Fibroblast of pulmonary artery (primary cell): ENCODE data around the gene RPL5.
A peak's percentile ranks its signal among the peaks of the same experiment; 100 is the strongest.

Experiments used
- DNase-seq: peaks from one replicate; pipeline ENCODE4 v3.0.0-alpha.2; 2010; ENCODE audit warnings: low read depth
- H3K4me3 ChIP-seq: replicated peaks from 2 replicates; pipeline ENCODE4 v1.5.1; 2011; ENCODE audit warnings: low read depth, mild to moderate bottlenecking, control low read depth, low read length, moderate library complexity
- CTCF ChIP-seq: IDR thresholded peaks from 2 replicates; pipeline ENCODE4 v1.5.1; 2011; ENCODE audit warnings: mild to moderate bottlenecking, control low read depth, low read length, inconsistent platforms; ENCODE audit errors: missing control alignments

Gene RPL5

DNA sequence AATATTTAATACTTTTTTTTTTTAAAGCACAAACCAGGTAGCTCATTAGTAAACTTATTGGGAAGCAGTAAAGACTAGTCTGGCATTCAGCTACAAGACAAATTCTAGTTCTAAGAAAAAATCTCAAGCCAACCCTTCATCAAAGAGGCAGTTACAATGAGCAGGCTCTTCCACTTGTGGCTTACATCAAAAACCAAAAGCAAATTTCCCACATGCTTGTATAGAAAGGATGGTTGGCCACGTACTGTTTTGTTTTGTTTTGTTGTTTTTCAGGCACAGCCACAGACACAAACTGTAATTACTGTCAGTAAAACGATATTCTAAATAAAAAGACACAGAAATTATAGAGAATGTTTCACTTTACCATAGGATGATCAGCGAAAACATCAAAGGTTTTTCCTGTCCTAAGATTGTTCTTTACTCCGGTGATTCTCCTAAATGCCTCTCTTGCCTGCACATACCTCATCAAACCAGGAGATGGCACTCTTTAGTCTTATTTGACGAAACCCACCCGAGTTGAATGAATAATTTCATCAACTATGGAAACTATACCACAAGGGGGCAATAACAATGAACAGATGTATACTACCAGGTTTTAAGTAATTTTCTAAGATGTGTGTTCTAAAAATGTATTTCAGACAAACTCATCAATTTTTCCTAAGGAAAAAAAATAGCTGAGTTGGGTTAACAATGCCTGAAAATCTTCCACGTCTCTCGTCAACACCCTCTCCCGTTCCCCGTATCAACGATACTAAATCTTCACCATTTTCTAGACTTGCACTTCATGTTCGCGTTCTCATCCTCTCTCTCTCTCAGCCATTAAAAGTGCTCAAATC, 26.9 kb downstream of the RPL5 start:
- peak; percentile 90 for DNase-seq
- TF ChIP-seq CTCF: peak; percentile 97
- no peak overlapping the region for H3K4me3 ChIP-seq

GRCh38 chr1:92859400-92860039, 27.7 kb downstream of the RPL5 start:
- no peak for TF ChIP-seq CTCF
- no peak overlapping the region for H3K4me3 ChIP-seq

DNA sequence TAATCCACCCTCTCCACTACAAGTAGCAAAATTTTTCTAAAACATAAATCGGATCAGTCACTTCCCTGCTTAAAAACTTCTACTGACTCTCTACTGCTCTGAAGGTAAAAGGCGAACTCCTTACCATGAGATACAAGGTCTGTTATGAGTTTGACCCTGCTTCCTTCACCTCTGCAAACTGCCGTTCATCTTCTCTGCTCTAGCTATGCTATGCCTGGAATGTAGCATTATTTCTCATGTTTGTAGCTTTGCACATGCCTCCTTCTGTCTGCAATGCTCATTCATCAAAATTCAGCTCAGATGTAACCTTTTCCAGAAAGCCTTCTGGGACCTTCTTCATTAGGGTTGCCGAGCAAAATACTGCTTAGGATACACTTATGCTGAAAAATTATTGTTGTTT, 30.8 kb downstream of the RPL5 start:
- no peak for TF ChIP-seq CTCF

More at GRCh38 chr1:92859400-92860039, 27.7 kb downstream of the RPL5 start:
- DNase-seq: no peak

GRCh38 chr1:92864131-92864530, 32.3 kb downstream of the RPL5 start:
- TF ChIP-seq CTCF: no peak
- DNase-seq: no peak
- no peak overlapping the region for H3K4me3 ChIP-seq

More for the DNA sequence above, 30.8 kb downstream of the RPL5 start:
- DNase-seq: no peak
- no peak overlapping the region for H3K4me3 ChIP-seq

DNA sequence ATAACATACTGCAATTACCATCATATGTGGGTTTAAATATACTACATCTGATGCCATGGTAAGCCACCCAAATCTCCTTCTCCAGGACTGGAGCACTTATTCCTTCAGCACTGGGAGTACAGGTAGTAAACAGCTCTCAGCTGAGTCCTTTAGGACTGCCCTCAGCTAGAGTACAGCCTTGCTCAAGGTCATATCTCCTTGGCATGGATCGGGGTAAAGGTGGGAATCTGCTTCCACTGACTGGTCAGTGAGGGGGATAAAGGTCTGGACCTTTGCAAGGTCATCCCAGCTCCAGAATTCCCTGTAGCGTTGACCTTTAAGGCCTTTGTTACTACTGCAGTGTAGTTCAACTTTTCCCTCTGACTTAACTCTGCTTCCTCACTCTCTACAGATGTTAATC, 38.8 kb downstream of the RPL5 start:
- TF ChIP-seq CTCF: no peak
- DNase-seq: no peak
- H3K4me3 ChIP-seq: no peak overlapping the region

DNA sequence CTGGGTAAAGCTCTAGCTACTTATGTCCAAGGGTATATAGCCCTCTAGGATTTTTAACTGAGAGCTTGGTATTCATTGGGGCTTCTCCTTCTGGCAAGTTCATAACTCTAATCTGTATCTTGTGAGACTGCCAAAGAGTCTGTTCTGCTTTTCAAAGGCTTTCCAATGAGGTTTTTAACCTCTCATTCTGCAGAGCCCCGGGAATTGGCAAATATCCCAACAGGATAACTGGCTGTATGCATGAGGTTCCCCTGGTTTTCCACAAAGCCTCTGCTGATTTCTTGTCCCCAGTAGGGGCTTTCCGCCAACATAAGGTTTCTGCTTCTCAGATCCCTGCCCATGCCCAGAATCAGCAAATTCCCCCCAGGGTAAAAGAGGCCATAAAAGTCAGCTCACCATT, 40.9 kb downstream of the RPL5 start:
- TF ChIP-seq CTCF: no peak
- peak; percentile 15 for DNase-seq
- H3K4me3 ChIP-seq: no peak overlapping the region
